OCI-LY3 (cell line): ENCODE data around the gene TCEAL9.

Source experiments
- EZH2phosphoT487 ChIP-seq: fragments of 200-600 bp; shearing (Covaris generic); IDR thresholded peaks from 2 replicates; pipeline ENCODE4 v1.6.1; 2018; ENCODE audit warnings: antibody characterized with exemption, mixed run types, low read depth
- TF ChIP-seq, protein P1 (sequence below): fragments of 200-600, 300-600 bp; sonication (generic); IDR thresholded peaks from 2 replicates; pipeline ENCODE4 v1.5.1; 2014; ENCODE audit warnings: antibody characterized with exemption, low read length, low read depth

DNA sequence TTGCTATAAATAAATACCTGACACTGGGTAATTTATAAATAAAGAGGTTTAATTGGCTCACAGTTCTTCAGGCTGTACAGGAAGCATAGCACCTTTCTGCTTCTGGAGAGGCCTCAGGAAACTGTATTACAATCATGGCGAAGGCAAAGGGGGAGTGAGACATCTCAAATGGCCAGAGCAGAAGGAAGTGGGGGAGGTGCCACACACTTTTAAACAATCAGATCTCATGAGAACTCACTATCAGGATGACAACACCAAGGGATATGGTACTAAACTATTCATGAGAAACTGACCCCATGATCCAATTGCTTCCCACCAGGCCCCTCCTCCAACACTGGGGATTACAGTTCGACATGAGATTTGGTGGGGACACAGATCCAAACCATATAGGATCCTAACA lies 11.7 kb upstream of the TCEAL9 start:
- no peak for TF ChIP-seq EZH2phosphoT487
- TF ChIP-seq, protein P1, sequence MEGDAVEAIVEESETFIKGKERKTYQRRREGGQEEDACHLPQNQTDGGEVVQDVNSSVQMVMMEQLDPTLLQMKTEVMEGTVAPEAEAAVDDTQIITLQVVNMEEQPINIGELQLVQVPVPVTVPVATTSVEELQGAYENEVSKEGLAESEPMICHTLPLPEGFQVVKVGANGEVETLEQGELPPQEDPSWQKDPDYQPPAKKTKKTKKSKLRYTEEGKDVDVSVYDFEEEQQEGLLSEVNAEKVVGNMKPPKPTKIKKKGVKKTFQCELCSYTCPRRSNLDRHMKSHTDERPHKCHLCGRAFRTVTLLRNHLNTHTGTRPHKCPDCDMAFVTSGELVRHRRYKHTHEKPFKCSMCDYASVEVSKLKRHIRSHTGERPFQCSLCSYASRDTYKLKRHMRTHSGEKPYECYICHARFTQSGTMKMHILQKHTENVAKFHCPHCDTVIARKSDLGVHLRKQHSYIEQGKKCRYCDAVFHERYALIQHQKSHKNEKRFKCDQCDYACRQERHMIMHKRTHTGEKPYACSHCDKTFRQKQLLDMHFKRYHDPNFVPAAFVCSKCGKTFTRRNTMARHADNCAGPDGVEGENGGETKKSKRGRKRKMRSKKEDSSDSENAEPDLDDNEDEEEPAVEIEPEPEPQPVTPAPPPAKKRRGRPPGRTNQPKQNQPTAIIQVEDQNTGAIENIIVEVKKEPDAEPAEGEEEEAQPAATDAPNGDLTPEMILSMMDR, result no peak
